ENCODE results near the gene CDH4.

DNA sequence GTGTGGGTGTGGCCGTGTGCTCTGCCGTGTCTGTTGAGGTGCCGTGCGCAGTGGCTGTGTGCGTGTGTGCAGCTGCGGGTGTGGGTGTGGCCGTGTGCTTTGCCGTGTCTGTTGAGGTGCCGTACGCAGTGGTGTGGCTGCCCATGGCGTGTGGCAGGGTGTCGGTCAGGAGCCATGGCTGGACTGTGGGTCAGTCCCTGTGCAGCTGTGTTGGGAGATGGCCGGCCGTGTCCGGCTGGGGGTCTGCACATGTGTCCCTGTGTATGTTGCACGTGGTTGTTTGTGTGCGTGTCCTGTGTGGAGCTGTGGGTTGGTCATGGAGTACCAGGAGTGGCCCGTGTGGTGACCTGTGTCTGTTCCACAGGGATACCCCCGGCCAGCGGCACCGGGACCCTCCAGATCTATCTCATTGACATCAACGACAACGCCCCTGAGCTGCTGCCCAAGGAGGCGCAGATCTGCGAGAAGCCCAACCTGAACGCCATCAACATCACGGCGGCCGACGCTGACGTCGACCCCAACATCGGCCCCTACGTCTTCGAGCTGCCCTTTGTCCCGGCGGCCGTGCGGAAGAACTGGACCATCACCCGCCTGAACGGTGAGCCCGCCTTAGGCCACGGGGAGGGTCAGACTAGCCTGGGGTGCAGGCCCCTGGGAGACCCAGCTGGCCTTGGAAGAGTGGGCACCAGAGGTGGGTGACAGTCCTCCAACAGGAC lies 675.9 kb downstream of the CDH4 start:
- TF ChIP-seq, protein P1, sequence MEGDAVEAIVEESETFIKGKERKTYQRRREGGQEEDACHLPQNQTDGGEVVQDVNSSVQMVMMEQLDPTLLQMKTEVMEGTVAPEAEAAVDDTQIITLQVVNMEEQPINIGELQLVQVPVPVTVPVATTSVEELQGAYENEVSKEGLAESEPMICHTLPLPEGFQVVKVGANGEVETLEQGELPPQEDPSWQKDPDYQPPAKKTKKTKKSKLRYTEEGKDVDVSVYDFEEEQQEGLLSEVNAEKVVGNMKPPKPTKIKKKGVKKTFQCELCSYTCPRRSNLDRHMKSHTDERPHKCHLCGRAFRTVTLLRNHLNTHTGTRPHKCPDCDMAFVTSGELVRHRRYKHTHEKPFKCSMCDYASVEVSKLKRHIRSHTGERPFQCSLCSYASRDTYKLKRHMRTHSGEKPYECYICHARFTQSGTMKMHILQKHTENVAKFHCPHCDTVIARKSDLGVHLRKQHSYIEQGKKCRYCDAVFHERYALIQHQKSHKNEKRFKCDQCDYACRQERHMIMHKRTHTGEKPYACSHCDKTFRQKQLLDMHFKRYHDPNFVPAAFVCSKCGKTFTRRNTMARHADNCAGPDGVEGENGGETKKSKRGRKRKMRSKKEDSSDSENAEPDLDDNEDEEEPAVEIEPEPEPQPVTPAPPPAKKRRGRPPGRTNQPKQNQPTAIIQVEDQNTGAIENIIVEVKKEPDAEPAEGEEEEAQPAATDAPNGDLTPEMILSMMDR (conservative IDR thresholded peaks at IDR 0.05; ENCODE audit: low read depth, low read length) = no peak
- no peak for TF ChIP-seq RAD21 (IDR thresholded peaks at IDR 0.05; ENCODE audit: low read length)
- TF ChIP-seq, protein P2, sequence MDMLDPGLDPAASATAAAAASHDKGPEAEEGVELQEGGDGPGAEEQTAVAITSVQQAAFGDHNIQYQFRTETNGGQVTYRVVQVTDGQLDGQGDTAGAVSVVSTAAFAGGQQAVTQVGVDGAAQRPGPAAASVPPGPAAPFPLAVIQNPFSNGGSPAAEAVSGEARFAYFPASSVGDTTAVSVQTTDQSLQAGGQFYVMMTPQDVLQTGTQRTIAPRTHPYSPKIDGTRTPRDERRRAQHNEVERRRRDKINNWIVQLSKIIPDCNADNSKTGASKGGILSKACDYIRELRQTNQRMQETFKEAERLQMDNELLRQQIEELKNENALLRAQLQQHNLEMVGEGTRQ (IDR thresholded peaks at IDR 0.05; ENCODE audit: low read depth, low read length) = no peak
- TF ChIP-seq RFX5 (IDR thresholded peaks at IDR 0.05; ENCODE audit: low read depth, low read length) = no peak
- no peak for TF ChIP-seq POLR2A (IDR thresholded peaks at IDR 0.05; ENCODE audit: low read depth, low read length)
- no peak for TF ChIP-seq MAFK (IDR thresholded peaks at IDR 0.05; ENCODE audit: low read depth, low read length)
- TF ChIP-seq MXI1 (IDR thresholded peaks at IDR 0.05; ENCODE audit: borderline replicate concordance, low read depth, low read length) = no peak
- TF ChIP-seq BHLHE40 (IDR thresholded peaks at IDR 0.05; ENCODE audit: low read depth, low read length) = no peak
- no peak for TF ChIP-seq FOS (IDR thresholded peaks at IDR 0.05; ENCODE audit: low read depth, low read length)
- no peak for TF ChIP-seq MAZ (IDR thresholded peaks at IDR 0.05; ENCODE audit: borderline replicate concordance, low read depth, low read length)
- TF ChIP-seq CEBPB (IDR thresholded peaks at IDR 0.05; ENCODE audit: low read depth, low read length) = no peak
- no peak for TF ChIP-seq NFE2L2 (IDR thresholded peaks at IDR 0.05; ENCODE audit: low read depth, low read length)
- TF ChIP-seq, protein P3, sequence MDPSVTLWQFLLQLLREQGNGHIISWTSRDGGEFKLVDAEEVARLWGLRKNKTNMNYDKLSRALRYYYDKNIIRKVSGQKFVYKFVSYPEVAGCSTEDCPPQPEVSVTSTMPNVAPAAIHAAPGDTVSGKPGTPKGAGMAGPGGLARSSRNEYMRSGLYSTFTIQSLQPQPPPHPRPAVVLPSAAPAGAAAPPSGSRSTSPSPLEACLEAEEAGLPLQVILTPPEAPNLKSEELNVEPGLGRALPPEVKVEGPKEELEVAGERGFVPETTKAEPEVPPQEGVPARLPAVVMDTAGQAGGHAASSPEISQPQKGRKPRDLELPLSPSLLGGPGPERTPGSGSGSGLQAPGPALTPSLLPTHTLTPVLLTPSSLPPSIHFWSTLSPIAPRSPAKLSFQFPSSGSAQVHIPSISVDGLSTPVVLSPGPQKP (IDR thresholded peaks at IDR 0.05; ENCODE audit: borderline replicate concordance, low read depth, low read length) = no peak
- TF ChIP-seq SMC3 (IDR thresholded peaks at IDR 0.05; ENCODE audit: low read depth, low read length) = no peak

All from IMR-90 (cell line).